DOHH2 (cell line): Measurements from ENCODE around the gene ALG9.

Source experiments
- H3F3A ChIP-seq: fragments of 200-600 bp; sonication (generic), shearing (Covaris generic); 2 replicates; pipeline ENCODE4 v1.6.0; 2016; ENCODE audit warnings: antibody characterized with exemption, mild to moderate bottlenecking; ENCODE audit not compliant: control insufficient read depth, insufficient read depth
- H3K27ac ChIP-seq: fragments of 200-600 bp; sonication (generic); 2 replicates; pipeline ENCODE4 v1.5.1; 2014; ENCODE audit warnings: low read depth, mild to moderate bottlenecking, low read length, moderate library complexity
- H3K27me3 ChIP-seq: fragments of 200-600 bp; sonication (generic); 2 replicates; pipeline ENCODE4 v1.6.1; 2014; ENCODE audit warnings: mild to moderate bottlenecking, low read length, mixed read lengths; ENCODE audit not compliant: control insufficient read depth
- H3K36me3 ChIP-seq: fragments of 200-600 bp; sonication (generic); 2 replicates; pipeline ENCODE4 v1.6.1; 2014; ENCODE audit warnings: mild to moderate bottlenecking, low read length, moderate library complexity, mixed read lengths; ENCODE audit not compliant: control insufficient read depth
- H3K4me1 ChIP-seq: fragments of 200-600 bp; sonication (generic); 2 replicates; pipeline ENCODE4 v1.6.1; 2014; ENCODE audit warnings: mild to moderate bottlenecking, low read length, mixed read lengths; ENCODE audit not compliant: control insufficient read depth
- H3K4me2 ChIP-seq: fragments of 200-600 bp; sonication (generic); 2 replicates; pipeline ENCODE4 v1.6.0; 2014; ENCODE audit warnings: mild to moderate bottlenecking, low read length, moderate library complexity
- H3K4me3 ChIP-seq: fragments of 200-600 bp; sonication (generic); 2 replicates; pipeline ENCODE4 v1.5.1; 2014; ENCODE audit warnings: mild to moderate bottlenecking, low read length, mixed read lengths
- H3K79me2 ChIP-seq: fragments of 200-600 bp; sonication (generic); 2 replicates; pipeline ENCODE4 v1.6.1; 2014; ENCODE audit warnings: mild to moderate bottlenecking, low read length, mixed read lengths; ENCODE audit not compliant: control insufficient read depth
- H3K9me2 ChIP-seq: fragments of 200-600 bp; sonication (generic); replicated peaks from 2 replicates; pipeline ENCODE4 v1.6.1; 2014; ENCODE audit warnings: mild to moderate bottlenecking, low read length, mixed read lengths; ENCODE audit not compliant: control insufficient read depth
- H3K9me3 ChIP-seq: fragments of 200-600 bp; sonication (generic); 2 replicates; pipeline ENCODE4 v1.6.1; 2014; ENCODE audit warnings: antibody characterized with exemption, low read length, mixed read lengths; ENCODE audit not compliant: control insufficient read depth, insufficient read depth
- H4K20me1 ChIP-seq: fragments of 200-600 bp; sonication (generic); 2 replicates; pipeline ENCODE4 v1.6.0; 2014; ENCODE audit warnings: low read depth, mild to moderate bottlenecking, antibody characterized with exemption, low read length, moderate library complexity; ENCODE audit not compliant: control insufficient read depth, insufficient read depth
- EZH2phosphoT487 ChIP-seq: fragments of 200-600 bp; sonication (generic); IDR thresholded peaks from 2 replicates; pipeline ENCODE4 v1.6.1; 2017; ENCODE audit warnings: borderline replicate concordance, mild to moderate bottlenecking, antibody characterized with exemption, low read length, moderate library complexity, mixed read lengths
- TF ChIP-seq, protein P1 (sequence below): fragments of 200-600 bp; sonication (generic); IDR thresholded peaks from one replicate; pipeline ENCODE4 v1.5.1; 2014; ENCODE audit warnings: antibody characterized with exemption, mild to moderate bottlenecking, low read depth, low read length; ENCODE audit not compliant: poor library complexity, severe bottlenecking

ALG9 gene

DNA sequence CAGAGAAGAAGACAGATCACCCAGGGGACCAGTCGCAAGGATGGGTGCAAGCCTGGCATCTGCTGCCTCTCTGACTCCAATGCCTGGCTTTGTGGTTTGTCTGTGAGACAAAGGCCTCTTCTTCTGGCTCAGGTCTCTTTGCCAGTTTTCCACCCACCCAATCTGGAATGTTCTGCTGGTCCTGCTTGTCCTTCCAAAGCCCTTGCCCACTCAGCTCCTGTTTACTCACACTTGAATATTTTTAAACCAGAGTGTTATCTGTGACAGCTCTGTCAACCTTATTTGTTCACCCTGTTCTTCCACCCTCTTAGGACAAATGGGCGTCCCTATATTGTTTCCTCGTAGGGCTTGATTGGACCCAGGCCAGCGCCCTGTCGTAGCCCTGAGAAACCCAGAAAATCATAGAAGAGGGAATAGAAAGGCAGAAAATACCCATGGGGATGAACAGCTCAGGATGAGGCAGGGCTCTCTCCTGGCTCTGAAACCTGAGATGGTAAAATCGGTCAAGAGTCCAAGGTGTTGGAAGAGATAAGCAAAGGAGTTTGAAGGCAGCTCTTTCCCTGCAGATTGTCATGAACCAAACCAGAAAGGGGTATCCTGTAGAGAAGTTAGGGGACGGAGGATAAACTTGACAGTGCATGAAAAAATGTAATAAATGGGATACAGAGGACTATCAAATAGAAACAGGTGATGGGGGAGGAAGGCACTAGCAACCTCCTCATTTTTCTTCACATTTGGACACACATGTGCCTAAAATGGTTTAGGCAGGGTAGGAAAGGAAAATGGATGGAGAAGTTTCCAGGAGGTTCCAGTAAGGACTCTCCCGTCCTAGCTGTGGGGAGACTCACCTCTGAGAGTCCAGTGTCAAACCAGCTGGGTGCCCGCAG, 39.5 kb upstream of the ALG9 start:
- Histone ChIP-seq H3K27me3 (peaks cover 48% of the 10 kb centered on the region), H3K4me3 (no peak overlapping the region), H3F3A (no peaks in the 10 kb centered on the region), H3K4me2 (no peak overlapping the region), H3K9me3 (no peaks in the 10 kb centered on the region), H4K20me1 (no peaks in the 10 kb centered on the region), H3K9me2 (no peaks in the 10 kb centered on the region), H3K79me2 (no peaks in the 10 kb centered on the region), H3K36me3 (no peaks in the 10 kb centered on the region), H3K4me1 (no peaks in the 10 kb centered on the region), H3K27ac (no peak overlapping the region)
- TF ChIP-seq EZH2phosphoT487: no peak
- TF ChIP-seq, protein P1, sequence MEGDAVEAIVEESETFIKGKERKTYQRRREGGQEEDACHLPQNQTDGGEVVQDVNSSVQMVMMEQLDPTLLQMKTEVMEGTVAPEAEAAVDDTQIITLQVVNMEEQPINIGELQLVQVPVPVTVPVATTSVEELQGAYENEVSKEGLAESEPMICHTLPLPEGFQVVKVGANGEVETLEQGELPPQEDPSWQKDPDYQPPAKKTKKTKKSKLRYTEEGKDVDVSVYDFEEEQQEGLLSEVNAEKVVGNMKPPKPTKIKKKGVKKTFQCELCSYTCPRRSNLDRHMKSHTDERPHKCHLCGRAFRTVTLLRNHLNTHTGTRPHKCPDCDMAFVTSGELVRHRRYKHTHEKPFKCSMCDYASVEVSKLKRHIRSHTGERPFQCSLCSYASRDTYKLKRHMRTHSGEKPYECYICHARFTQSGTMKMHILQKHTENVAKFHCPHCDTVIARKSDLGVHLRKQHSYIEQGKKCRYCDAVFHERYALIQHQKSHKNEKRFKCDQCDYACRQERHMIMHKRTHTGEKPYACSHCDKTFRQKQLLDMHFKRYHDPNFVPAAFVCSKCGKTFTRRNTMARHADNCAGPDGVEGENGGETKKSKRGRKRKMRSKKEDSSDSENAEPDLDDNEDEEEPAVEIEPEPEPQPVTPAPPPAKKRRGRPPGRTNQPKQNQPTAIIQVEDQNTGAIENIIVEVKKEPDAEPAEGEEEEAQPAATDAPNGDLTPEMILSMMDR: no peak

DNA sequence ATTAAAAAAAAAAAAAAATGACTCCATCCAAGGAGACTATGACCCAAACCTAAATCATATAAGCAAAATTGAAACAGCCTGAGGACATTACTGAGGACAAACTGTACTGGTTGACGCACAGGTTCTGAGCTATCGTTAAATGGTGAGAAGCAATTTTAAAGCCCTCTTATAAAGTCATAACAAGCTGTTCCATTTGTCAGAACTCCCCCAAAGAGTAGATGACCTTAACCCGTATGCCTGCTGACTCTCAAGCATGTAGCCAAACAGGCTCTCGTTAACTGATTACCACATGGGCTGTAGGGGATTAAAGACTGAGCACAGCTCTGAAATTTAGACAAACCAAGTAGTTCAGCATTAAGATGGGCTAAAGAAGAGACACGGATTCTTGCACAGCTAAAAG, 38.0 kb upstream of the ALG9 start:
- Histone ChIP-seq H3K4me1 (no peaks in the 10 kb centered on the region), H4K20me1 (no peaks in the 10 kb centered on the region), H3F3A (no peaks in the 10 kb centered on the region), H3K27ac (no peak overlapping the region), H3K27me3 (peaks cover 40% of the 10 kb centered on the region), H3K79me2 (no peaks in the 10 kb centered on the region), H3K9me3 (no peaks in the 10 kb centered on the region), H3K9me2 (no peaks in the 10 kb centered on the region), H3K4me2 (no peak overlapping the region), H3K4me3 (no peak overlapping the region), H3K36me3 (no peaks in the 10 kb centered on the region)
- TF ChIP-seq, protein P1: no peak
- no peak for TF ChIP-seq EZH2phosphoT487

DNA sequence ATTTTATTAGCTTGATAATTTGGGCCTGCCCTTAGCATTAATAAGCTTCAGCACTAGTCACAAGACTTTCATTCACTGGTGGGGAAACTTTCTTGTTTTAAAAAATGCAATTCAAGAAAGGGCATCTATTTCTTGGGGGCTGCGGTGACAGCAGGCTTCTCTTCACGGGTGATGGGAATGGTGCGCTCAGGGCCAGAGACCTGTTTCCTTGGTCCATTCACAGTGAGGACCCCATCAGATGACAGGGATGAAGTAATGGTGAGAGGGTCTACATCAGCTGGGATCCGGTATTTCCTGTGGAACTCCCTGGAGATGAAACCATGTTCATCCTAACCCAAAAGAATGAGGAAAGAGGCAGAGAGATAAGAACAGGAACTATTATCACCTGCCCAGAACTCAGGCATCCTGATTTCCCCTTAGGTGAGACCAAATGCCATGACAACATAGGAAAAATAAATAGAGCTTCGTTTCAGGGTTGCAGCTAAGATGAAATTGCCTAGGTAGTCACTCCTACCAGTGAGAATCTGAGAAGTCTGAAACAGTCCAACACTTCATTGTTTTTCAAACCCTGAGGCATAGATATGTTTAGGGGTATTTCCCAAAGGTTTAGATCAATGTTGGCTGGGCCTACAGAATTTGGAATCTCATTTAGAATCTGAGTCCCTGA, 37.4 kb upstream of the ALG9 start:
- peaks cover 35% of the 10 kb centered on the region for H3K27me3 ChIP-seq
- H3K9me2 ChIP-seq: no peaks in the 10 kb centered on the region
- no peaks in the 10 kb centered on the region for H3K36me3 ChIP-seq
- no peak overlapping the region for H3K4me2 ChIP-seq
- no peaks in the 10 kb centered on the region for H3K79me2 ChIP-seq
- H4K20me1 ChIP-seq: no peaks in the 10 kb centered on the region
- H3K27ac ChIP-seq: no peak overlapping the region
- no peak for TF ChIP-seq EZH2phosphoT487
- TF ChIP-seq, protein P1: no peak
- H3F3A ChIP-seq: no peaks in the 10 kb centered on the region
- H3K9me3 ChIP-seq: no peaks in the 10 kb centered on the region
- H3K4me3 ChIP-seq: no peak overlapping the region
- no peaks in the 10 kb centered on the region for H3K4me1 ChIP-seq
